Measurements from ENCODE around the gene LRRC61. TPM values are rescaled to one million over a fixed set of nuclear protein-coding genes. Genes with fewer than 3 reads are reported as not detected.

Gene LRRC61
- total and polyA plus RNA-seq, 2 experiments from 2014 or later, result 34.7 to 75.2 TPM

DNA sequence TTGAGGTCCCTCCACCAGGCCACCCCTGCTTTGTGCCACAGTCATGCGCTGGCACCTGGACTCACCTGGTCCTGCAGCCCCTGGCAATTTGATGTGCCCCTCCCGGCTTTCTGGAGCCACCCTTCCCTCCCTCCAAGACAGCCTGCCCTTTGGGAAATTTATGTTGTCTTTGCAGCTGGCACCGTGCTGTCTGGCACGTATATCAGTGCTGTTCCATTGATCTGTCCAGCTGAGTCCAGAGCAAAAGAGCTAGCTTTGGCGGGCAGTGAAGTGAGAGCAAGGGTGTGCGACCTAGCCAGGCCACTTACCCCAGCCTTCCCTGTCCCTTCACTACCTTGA is 12.6 kb downstream of the LRRC61 start (continued):
- TF ChIP-seq, protein P1, sequence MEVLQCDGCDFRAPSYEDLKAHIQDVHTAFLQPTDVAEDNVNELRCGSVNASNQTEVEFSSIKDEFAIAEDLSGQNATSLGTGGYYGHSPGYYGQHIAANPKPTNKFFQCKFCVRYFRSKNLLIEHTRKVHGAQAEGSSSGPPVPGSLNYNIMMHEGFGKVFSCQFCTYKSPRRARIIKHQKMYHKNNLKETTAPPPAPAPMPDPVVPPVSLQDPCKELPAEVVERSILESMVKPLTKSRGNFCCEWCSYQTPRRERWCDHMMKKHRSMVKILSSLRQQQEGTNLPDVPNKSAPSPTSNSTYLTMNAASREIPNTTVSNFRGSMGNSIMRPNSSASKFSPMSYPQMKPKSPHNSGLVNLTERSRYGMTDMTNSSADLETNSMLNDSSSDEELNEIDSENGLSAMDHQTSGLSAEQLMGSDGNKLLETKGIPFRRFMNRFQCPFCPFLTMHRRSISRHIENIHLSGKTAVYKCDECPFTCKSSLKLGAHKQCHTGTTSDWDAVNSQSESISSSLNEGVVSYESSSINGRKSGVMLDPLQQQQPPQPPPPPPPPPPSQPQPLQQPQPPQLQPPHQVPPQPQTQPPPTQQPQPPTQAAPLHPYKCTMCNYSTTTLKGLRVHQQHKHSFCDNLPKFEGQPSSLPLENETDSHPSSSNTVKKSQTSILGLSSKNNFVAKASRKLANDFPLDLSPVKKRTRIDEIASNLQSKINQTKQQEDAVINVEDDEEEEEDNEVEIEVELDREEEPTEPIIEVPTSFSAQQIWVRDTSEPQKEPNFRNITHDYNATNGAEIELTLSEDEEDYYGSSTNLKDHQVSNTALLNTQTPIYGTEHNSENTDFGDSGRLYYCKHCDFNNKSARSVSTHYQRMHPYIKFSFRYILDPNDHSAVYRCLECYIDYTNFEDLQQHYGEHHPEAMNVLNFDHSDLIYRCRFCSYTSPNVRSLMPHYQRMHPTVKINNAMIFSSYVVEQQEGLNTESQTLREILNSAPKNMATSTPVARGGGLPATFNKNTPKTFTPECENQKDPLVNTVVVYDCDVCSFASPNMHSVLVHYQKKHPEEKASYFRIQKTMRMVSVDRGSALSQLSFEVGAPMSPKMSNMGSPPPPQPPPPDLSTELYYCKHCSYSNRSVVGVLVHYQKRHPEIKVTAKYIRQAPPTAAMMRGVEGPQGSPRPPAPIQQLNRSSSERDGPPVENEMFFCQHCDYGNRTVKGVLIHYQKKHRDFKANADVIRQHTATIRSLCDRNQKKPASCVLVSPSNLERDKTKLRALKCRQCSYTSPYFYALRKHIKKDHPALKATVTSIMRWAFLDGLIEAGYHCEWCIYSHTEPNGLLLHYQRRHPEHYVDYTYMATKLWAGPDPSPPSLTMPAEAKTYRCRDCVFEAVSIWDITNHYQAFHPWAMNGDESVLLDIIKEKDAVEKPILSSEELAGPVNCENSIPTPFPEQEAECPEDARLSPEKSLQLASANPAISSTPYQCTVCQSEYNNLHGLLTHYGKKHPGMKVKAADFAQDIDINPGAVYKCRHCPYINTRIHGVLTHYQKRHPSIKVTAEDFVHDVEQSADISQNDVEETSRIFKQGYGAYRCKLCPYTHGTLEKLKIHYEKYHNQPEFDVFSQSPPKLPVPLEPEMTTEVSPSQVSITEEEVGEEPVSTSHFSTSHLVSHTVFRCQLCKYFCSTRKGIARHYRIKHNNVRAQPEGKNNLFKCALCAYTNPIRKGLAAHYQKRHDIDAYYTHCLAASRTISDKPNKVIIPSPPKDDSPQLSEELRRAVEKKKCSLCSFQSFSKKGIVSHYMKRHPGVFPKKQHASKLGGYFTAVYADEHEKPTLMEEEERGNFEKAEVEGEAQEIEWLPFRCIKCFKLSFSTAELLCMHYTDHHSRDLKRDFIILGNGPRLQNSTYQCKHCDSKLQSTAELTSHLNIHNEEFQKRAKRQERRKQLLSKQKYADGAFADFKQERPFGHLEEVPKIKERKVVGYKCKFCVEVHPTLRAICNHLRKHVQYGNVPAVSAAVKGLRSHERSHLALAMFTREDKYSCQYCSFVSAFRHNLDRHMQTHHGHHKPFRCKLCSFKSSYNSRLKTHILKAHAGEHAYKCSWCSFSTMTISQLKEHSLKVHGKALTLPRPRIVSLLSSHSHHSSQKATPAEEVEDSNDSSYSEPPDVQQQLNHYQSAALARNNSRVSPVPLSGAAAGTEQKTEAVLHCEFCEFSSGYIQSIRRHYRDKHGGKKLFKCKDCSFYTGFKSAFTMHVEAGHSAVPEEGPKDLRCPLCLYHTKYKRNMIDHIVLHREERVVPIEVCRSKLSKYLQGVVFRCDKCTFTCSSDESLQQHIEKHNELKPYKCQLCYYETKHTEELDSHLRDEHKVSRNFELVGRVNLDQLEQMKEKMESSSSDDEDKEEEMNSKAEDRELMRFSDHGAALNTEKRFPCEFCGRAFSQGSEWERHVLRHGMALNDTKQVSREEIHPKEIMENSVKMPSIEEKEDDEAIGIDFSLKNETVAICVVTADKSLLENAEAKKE (CRISPR knock-in tag; IDR thresholded peaks at IDR 0.05), result no peak
- TF ChIP-seq ZNF114 (CRISPR knock-in tag; IDR thresholded peaks at IDR 0.05) (no peak), EZH2 (IDR thresholded peaks at IDR 0.05; ENCODE audit: low read depth, unreplicated experiment) (no peak), ZNF331 (CRISPR knock-in tag; IDR thresholded peaks at IDR 0.05; ENCODE audit: low read depth) (no peak), EZH2phosphoT487 (IDR thresholded peaks at IDR 0.05; ENCODE audit: unreplicated experiment) (no peak), JUNB (IDR thresholded peaks at IDR 0.05; ENCODE audit: unreplicated experiment) (no peak)

DNA sequence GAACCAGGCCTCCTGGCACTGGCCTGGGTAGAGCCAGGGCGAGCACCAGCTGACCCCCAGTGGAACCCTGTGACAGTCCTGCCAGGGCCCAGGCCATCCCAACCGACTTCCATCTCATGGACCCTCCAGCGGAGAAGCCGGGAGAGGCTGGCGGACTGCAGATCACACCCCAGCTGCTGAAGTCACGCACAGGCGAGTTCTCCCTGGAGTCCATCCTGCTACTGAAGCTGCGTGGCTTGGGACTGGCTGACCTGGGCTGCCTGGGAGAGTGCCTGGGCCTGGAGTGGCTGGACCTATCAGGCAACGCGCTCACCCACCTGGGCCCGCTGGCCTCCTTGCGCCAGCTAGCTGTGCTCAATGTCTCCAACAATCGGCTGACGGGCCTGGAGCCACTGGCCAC is 13.6 kb downstream of the LRRC61 start:
- no peak for DNase-seq (ENCODE audit: low spot score)
- Histone ChIP-seq H2AFZ (no peak overlapping the region), H3K27me3 (ENCODE audit: insufficient read depth) (peaks cover under 1% of the 10 kb centered on the region; the same call in 1 of the 2 replicates), H3K79me2 (replicated peaks; ENCODE audit: insufficient read depth) (peaks cover 30% of the 10 kb centered on the region), H3K9me2 (ENCODE audit: insufficient read depth) (no peaks in the 10 kb centered on the region), H3K4me2 (peak overlapping the region; percentile 54; the same call in 1 of the 2 replicates), H3K27ac (ENCODE audit: low read depth) (0 out of 2 replicates have a peak overlapping the region, but pooled peaks have one; percentile 26), H4K20me1 (replicated peaks; ENCODE audit: insufficient read depth) (no peaks in the 10 kb centered on the region; the same call in 1 of the 2 replicates), H3K36me3 (ENCODE audit: insufficient read depth) (peaks cover 4% of the 10 kb centered on the region; the same call in 1 of the 2 replicates), H3K4me1 (ENCODE audit: insufficient read depth) (peaks cover 36% of the 10 kb centered on the region), H3K4me3 (no peak overlapping the region), H3F3A (replicated peaks; ENCODE audit: low read depth) (peaks cover 20% of the 10 kb centered on the region)
- H3K27me3 Mint-ChIP-seq (ENCODE audit: insufficient read depth, low read depth, poor library complexity), result peaks cover 27% of the 10 kb centered on the region
- no peak for ATAC-seq
- no peak overlapping the region; the same call in 1 of the 2 replicates for H3K27ac Mint-ChIP-seq
- H3K9me3 Mint-ChIP-seq, result no peaks in the 10 kb centered on the region
- H3K4me3 Mint-ChIP-seq, result no peak overlapping the region; the same call in 2 of the 3 replicates
- TF ChIP-seq ZNF331 (CRISPR knock-in tag; IDR thresholded peaks at IDR 0.05; ENCODE audit: low read depth) (no peak), CREB1 (CRISPR knock-in tag; IDR thresholded peaks at IDR 0.05; ENCODE audit: low read depth) (no peak)
- peaks cover 65% of the 10 kb centered on the region for H3K4me1 Mint-ChIP-seq
- peaks cover 68% of the 10 kb centered on the region for H3K36me3 Mint-ChIP-seq (ENCODE audit: low read depth)
